Body of pancreas (tissue), 4 donors: Measurements from ENCODE around the gene SLAMF9. TPM values are rescaled to one million over a fixed set of nuclear protein-coding genes. Genes with fewer than 3 reads are reported as not detected.

Source experiments
- ATAC-seq: fragments of 150-250 bp; one replicate; pipeline ENCODE4 v1.9.1; 2016
- DNase-seq, 4 donors: peaks; one replicate each; pipeline ENCODE4 v3.0.0-alpha.2; 2019
- H3K27ac ChIP-seq, 4 donors: fragments of 200-600 bp; sonication (generic); 1 replicate in 3 of 4; 2 replicates in 1 of 4; pipeline versions ENCODE4 v1.5.1 to v1.6.1; 2016 to 2019; ENCODE audit warnings: mild to moderate bottlenecking in 1 of 4, mixed read lengths in 1 of 4, moderate library complexity in 1 of 4
- H3K27me3 ChIP-seq, 2 donors: fragments of 200-600 bp; sonication (generic); one replicate each; pipeline ENCODE4 v1.6.0; 2016; ENCODE audit warnings: mild to moderate bottlenecking in 1 of 2
- H3K36me3 ChIP-seq, 2 donors: fragments of 200-600 bp; sonication (generic); replicated peaks in 1 of 2; 2 replicates each; pipeline ENCODE4 v1.5.1; 2016; ENCODE audit warnings: low read depth in 2 of 2; ENCODE audit not compliant: insufficient read depth in 1 of 2
- H3K4me1 ChIP-seq: fragments of 200-600 bp; sonication (generic); one replicate; pipeline ENCODE4 v1.6.0; 2016
- H3K4me3 ChIP-seq, 2 donors: fragments of 200-600 bp; sonication (generic); 1 replicate in 1 of 2; 2 replicates in 1 of 2; pipeline ENCODE4 v1.5.1; 2016 to 2019
- H3K9me3 ChIP-seq, 3 donors: fragments of 200-600 bp; sonication (generic); 1 replicate in 2 of 3; 2 replicates in 1 of 3; pipeline ENCODE4 v1.5.1; 2016
- POLR2A ChIP-seq, 3 donors: fragments of 450-650 bp; IDR thresholded peaks; one replicate each; pipeline ENCODE4 v1.6.1; 2016; ENCODE audit warnings: antibody characterized with exemption in 3 of 3, mild to moderate bottlenecking in 2 of 3
- WGBS, 2 donors: methylation state at CpG; one replicate each; pipeline ENCODE4 v1.1.5; 2017; 5-methylcytosine and 5-hydroxymethylcytosine counted together
- intact Hi-C: fragments of 100-400 bp; cut with DNase I; formaldehyde crosslinking; loops from one replicate; pipeline ENCODE4 v1.15.1; 2023
- total RNA-seq, 2 donors: library from RNA; depleted of rRNA; stranded (reverse); fragments of >200 nt; gene quantifications; one replicate each; pipeline ENCODE4 v1.1.0, GENCODE V29; 2016
- TF ChIP-seq, protein P1 (sequence below), 7 experiments: fragments of 450-650 bp in 4 of 7; fragments of 200-600 bp in 3 of 7; sonication (generic) in 3 of 7; IDR thresholded peaks; one replicate each; pipeline ENCODE4 v1.5.1; 2016 to 2019; ENCODE audit warnings: antibody characterized with exemption in 7 of 7

The SLAMF9 gene
- not detected for total RNA-seq

DNA sequence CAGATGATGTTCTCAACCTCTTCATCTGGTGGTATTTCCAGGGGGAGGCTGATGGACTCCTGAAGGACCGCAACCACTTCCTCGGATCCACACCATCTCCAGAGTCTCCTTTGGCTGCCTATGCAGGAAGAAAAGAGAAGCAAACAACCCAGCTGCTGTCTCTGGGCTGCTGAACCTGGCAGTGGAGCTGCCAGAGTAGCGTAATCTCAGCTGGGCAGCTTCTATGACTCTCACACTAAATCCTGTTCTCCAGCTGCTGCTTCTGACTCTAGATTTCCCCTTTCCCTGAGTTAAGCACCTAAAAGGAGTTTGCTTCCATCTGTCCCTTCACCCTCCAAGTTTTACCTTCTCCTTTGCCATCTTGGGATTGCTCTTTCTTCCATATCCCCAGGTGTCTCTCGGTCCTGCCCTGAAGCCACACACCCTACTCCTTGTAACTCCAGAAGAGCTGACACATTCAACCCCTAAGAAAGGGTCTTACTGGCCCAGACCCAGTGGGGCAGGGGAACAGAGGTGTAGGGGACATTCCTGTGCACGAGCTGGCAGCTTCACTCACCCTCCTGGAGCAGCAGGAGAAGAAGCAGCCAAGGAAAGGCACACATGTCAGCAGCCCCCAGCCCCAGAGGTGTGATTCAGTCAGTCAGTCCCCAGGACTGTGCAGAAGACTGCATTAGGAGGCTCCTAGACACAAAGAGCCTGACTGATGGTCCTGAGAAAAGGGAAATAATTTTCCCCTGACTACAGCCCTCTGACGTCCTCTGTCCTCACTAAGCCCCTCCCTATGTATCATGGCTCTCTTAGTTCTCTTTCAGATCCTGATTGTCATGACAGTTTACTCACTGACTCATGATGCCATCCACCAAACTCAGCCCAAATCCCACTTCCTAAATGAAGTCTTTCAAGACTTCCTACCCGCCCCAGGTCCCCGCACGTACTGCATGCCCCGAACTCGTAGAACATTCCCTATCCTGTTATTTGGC lies at the start of gene SLAMF9:
Gene SLAMF9, minus strand, starts transcription at position 702 of the 980 bp plus-strand sequence. Its CDS starts 100 bp downstream, at position 602.
- Histone ChIP-seq H3K27me3 (no peaks in the 10 kb centered on the region), H3K4me1 (peaks cover 16% of the 10 kb centered on the region), H3K36me3 (no peaks in the 10 kb centered on the region), H3K27ac (no peak within 1 kb of the TSS), H3K4me3 (no peak within 1 kb of the TSS), H3K9me3 (no peaks in the 10 kb centered on the region)
- intact Hi-C loops: no loop called here
- DNase-seq: no peak
- no peak for ATAC-seq
- TF ChIP-seq, protein P1, sequence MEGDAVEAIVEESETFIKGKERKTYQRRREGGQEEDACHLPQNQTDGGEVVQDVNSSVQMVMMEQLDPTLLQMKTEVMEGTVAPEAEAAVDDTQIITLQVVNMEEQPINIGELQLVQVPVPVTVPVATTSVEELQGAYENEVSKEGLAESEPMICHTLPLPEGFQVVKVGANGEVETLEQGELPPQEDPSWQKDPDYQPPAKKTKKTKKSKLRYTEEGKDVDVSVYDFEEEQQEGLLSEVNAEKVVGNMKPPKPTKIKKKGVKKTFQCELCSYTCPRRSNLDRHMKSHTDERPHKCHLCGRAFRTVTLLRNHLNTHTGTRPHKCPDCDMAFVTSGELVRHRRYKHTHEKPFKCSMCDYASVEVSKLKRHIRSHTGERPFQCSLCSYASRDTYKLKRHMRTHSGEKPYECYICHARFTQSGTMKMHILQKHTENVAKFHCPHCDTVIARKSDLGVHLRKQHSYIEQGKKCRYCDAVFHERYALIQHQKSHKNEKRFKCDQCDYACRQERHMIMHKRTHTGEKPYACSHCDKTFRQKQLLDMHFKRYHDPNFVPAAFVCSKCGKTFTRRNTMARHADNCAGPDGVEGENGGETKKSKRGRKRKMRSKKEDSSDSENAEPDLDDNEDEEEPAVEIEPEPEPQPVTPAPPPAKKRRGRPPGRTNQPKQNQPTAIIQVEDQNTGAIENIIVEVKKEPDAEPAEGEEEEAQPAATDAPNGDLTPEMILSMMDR (IDR thresholded peaks at IDR 0.05): no peak
- no peak for TF ChIP-seq POLR2A (IDR thresholded peaks at IDR 0.05)
- 69 to 74% methylated on average over 10 to 11 of the region's 11 CpGs for WGBS, 2 donors

DNA sequence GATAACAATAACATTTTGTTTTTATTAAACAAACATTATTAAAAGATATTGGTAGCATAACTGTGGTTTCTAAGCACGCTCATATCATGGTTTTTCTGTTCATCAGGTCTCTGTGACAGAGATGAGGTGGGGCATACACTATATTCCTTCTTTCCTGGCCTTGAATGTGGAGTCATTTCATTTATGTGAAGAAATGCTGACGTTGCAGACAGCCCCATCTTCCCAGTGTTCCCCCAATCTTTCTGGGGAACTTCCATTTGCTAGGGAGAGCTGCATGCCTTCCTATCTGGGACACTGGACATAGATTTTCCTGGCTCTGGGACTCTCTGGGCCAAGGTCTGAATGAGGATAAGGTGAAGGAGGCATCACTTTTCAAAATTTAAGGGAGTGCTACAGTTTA lies 47.4 kb upstream of the SLAMF9 start:
- Histone ChIP-seq H3K27ac (no peak overlapping the region), H3K4me3 (no peak overlapping the region), H3K27me3 (no peaks in the 10 kb centered on the region), H3K9me3 (no peaks in the 10 kb centered on the region), H3K36me3 (no peaks in the 10 kb centered on the region), H3K4me1 (no peaks in the 10 kb centered on the region)
- DNase-seq (no peak), ATAC-seq (no peak)
- WGBS, 2 donors: 53 to 61% methylated on average over 2 of the region's 2 CpGs
- intact Hi-C loops: no loop called here
- no peak for TF ChIP-seq POLR2A (IDR thresholded peaks at IDR 0.05)
- TF ChIP-seq, protein P1 (IDR thresholded peaks at IDR 0.05): no peak

DNA sequence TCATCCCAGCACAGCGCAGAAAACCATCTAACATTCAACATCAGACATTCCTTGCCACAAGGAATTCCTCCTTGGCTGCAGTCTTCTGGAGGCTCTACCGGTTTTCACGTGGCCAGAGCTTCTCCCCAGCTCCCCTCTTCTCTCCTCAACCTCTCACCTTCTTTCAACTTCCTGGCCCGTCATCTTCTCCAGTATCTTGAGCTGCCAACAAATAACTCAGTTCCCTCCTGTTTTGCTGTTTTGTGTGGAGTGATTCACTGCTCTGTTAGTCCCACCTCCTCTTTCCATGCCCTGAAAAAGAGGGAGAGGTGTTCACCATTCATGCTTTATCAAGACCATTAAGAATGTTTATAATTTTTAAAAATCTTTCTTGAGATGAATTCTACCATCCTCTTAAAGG lies 45.2 kb upstream of the SLAMF9 start:
- Histone ChIP-seq H3K4me1 (no peaks in the 10 kb centered on the region), H3K9me3 (no peaks in the 10 kb centered on the region), H3K36me3 (no peaks in the 10 kb centered on the region), H3K27me3 (no peaks in the 10 kb centered on the region), H3K4me3 (no peak overlapping the region), H3K27ac (no peak overlapping the region)
- no peak for DNase-seq
- TF ChIP-seq, protein P1 (IDR thresholded peaks at IDR 0.05): no peak
- no peak for TF ChIP-seq POLR2A (IDR thresholded peaks at IDR 0.05)
- intact Hi-C loops: no loop called here
- ATAC-seq: no peak
- WGBS, 2 donors: 59 to 62% methylated on average over 4 of the region's 4 CpGs

DNA sequence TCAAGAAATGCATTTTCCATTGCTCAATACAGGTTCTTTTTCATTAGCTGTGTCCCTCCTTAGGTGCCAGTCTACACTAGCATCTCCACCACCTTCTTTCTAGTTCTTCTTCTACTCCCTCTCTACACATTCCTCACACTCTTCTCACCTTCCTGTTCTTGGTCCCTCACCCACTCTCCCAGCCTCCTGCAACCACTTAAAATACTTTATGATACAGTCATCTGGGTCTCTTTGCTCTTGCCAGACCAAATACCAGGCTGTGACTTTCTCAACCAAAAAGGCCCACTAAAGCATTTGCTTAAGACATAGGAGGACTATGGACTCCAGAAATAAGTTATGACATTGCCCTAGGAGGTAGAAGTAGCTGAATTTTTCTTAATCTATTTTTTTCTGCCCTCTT lies 42.6 kb upstream of the SLAMF9 start:
- Histone ChIP-seq H3K27ac (no peak overlapping the region), H3K4me3 (no peak overlapping the region), H3K27me3 (no peaks in the 10 kb centered on the region), H3K4me1 (no peaks in the 10 kb centered on the region), H3K36me3 (no peaks in the 10 kb centered on the region), H3K9me3 (no peaks in the 10 kb centered on the region)
- ATAC-seq (no peak), DNase-seq (no peak)
- TF ChIP-seq POLR2A (IDR thresholded peaks at IDR 0.05): no peak
- TF ChIP-seq, protein P1 (IDR thresholded peaks at IDR 0.05): no peak
- intact Hi-C loops: no loop called here
